ENCODE measurements around the gene PPP1R14D.

DNA sequence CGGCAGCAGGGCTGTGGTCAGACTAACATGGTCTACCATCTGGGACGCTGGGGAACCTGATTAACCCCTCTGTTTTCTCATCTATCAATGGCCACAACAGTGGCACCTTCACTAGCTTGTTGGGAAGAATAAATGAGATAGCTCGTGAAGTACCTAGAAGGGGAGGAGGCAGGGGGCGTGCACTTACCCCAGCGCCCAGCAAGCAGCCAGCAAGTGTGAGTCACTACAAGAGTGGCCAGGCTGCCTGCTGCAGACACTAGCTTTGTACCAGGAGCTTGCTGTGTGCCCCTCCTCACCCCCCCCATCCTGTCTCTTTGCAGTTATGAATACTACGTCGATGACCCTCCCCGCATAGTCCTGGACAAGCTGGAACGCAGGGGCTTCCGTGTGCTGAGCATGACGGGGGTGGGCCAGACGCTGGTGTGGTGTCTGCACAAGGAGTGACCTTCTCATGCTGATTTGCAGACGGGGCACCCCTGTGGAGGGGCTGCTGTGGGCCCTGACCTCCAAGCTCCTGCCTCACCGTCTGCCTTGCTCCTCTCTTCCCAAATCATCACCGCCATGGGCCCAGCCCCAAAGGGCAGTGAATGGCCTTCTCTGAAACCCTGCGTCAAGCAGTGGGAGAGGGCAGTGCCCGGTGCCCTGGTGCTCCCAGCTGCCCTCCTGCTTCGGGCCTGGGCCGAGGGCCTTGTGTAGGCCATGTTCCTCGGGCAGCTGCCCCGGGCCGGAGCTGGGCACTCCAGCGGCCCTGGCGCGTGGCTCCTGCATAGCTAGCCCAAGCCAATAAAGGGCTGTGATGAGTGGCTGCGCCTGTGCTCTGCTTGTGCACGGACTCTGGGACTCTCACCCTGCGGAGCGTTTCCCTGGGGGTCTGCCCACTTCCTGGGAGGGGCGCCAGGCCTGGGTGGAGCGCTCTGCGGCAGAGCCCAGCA is 61.3 kb downstream of the PPP1R14D start:
- TF ChIP-seq, protein P1, sequence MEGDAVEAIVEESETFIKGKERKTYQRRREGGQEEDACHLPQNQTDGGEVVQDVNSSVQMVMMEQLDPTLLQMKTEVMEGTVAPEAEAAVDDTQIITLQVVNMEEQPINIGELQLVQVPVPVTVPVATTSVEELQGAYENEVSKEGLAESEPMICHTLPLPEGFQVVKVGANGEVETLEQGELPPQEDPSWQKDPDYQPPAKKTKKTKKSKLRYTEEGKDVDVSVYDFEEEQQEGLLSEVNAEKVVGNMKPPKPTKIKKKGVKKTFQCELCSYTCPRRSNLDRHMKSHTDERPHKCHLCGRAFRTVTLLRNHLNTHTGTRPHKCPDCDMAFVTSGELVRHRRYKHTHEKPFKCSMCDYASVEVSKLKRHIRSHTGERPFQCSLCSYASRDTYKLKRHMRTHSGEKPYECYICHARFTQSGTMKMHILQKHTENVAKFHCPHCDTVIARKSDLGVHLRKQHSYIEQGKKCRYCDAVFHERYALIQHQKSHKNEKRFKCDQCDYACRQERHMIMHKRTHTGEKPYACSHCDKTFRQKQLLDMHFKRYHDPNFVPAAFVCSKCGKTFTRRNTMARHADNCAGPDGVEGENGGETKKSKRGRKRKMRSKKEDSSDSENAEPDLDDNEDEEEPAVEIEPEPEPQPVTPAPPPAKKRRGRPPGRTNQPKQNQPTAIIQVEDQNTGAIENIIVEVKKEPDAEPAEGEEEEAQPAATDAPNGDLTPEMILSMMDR (IDR thresholded peaks at IDR 0.05) = no peak
- TF ChIP-seq EZH2 (IDR thresholded peaks at IDR 0.05) (no peak), EZH2phosphoT487 (IDR thresholded peaks at IDR 0.05) (no peak)

Measured in neural progenitor cell (in vitro differentiated cells).